LoVo (cell line): ENCODE results near the gene RHOBTB3.
"Not testable (repeated sequence)": the region's sequence is repeated elsewhere in the genome, so short reads cannot be mapped to it uniquely, and the experiment has no call there.

Source experiments
- DNase-seq: peaks from one replicate; pipeline ENCODE4 v3.0.0-alpha.2; 2016; ENCODE audit warnings: low spot score

Gene RHOBTB3

DNA sequence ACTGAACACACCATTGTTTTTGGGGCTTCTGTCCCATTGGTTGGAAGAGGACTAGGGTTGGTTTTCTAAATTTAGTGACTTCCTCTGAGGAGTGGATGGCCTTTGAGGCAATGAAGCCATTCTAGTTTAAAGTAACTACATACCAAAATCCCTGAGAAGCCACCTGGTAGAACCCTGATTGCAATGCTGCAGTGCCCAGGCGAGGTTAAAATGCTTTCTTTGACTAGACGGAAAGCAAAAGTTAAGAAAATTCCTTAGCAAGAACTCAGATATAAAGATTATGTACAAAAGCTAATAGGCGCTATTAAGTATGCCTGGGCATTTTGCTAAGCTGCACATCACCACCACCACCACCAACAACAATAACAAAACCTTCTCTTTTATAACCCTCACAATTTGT, 70.8 kb downstream of the RHOBTB3 start:
- DNase-seq = no peak

DNA sequence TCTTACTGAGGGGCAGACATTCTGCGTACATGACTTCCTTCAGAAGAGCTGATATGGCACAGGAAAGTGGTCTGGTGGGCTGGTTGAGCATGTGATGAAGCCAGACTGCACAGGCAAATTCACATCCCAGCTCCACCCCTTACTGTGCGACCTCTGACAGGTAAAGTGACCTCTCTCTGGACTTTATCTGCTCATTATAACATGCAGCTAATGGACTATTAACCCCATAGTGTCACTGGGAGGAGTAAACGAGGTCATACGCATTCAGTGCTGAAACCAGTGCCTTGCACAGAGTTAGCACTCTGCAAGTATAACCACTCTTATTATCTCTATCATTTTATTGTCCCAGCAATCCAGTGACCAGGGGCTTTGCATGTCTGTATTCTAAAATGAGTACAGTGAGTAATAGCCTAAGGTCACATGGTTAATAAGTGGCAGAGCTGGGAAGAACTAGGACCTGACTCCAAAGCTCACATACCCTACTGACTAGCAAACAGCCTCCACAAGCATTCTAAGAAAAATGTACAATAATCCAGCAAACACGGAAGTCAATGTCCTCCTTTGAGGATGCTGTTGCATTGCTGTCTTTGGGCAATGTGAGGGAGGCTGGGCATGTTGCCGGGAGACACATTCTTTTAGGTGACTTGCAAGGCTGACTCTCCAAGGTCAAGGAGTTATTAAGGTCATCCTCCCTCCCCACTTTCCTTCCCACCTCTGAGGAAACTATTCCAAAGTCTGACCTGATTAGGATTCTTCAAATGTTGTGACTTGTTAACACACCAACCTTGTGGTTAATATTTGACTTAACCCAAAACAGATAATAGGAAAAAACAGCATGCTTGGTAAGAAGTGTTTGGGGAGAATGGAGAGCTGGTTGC, 72.4 kb downstream of the RHOBTB3 start:
- no peak for DNase-seq

DNA sequence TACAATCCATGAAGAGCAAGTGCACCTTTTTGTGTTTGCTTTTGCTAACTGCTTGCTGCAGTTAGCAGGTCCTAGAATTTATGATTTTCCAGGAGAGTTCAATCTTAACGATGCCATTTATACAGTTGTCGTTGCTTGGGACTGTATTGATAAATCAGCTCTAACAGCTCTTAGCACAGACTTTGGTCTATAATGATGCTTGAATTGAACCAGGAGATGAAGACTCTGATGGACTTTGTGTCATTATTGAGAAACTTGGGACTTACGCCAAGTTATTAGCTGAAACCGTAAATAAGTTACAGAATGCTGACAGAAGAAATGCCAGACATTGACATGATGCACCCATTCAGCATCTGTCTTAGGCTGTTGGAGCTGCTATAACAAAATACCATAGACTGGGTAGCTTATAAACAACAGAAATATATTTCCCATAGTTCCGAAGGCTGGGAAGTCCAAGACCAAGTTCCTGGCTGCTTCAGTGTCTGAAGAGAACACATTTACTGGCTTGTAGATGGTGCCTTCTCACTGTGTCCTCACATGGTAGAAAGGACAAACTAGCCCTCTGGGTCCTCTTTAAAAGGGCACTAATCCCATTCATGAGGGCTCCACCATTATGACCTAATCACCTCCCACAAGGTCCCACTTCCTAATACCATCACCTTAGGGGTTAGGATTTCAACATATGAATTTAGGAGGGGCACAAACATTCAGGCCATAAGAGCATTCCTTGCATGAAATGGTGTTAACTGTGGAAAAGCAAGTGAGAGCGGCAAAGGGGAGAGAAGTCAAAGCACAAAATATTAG, 73.8 kb downstream of the RHOBTB3 start:
- no peak for DNase-seq

DNA sequence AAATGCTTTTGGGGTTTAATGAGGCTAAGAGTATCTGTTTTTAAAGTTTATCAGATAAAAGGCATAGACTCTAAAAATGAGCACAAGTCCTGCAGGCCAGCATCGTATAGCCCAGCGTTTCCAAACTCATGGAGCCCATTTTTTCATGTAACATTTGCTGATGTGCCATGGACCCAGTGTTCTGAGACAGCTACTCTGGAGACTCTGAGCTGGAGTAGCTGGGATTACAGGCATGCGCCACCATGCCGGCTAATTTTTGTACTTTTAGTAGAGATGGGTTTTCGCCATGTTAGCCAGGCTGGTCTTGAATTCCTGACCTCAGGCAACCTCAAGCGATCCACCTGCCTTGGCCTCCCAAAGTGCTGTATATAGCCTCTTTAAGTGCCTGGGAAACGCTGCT, 75.6 kb downstream of the RHOBTB3 start:
- no peak for DNase-seq

DNA sequence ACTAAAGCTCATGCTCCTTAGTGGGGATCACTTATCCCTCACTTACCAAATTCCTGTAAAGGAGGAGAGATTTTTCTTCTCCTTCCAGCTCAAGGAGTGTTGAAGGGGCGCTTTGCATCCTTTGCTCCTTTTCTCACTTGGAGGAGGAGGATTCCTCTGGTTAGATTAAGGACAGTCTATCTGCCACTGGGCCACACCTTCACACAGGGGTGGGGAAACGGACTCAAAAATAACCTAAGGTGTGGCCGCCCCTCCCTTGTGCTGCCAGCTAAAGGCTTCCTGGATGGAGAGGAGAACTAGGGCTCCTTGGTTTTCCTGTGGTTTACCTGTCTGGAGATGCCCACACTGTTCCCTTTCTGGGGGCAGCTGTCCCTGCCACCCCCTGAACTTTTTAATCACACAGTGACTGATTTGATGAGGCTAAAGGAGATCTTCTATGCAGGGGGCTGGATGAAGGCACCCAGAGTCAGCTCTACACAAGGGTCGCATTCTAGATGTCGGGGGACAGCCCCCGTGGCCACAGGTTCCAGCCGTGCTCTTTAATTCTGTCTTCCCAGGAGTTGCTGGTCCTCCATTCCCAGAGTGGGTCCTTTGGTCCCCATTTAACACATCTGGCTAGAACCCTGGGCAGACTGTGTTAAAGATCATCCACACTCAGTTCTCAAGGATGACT, 77.0 kb downstream of the RHOBTB3 start:
- DNase-seq = peak; percentile 2

DNA sequence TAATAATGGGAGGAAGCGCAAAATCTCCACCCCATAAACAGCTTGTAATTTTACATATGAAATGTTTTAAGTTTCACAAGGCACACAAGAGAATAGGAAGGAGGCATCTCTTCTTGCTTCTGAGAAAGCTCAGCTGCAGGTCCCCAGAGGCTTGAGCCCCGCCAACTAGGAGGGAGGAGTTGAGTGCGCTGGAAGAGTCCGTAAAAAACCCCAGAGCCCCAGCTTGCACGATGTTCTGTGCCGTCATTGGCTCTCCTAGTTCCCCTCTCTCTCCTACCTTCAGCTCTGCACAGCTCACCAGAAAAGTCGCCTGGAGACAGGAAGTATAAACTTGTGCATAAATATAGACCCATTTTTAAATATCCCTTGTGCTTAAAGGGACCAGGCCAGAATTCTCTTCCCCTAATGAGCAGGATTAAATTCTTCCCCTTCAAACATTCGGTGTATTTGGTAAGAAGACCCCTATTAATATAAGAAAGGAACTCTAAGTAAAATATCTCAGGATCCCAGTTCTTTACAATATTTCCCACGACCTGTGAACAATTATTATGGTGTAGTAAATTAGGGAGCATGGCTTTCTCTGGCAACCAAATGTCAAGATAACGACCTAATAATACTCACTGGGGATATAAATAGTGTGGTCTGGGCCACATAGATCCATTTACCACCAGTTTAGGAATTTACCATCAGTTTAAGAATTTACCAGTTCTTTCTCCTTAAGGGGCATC, 77.7 kb downstream of the RHOBTB3 start:
- DNase-seq = no peak

DNA sequence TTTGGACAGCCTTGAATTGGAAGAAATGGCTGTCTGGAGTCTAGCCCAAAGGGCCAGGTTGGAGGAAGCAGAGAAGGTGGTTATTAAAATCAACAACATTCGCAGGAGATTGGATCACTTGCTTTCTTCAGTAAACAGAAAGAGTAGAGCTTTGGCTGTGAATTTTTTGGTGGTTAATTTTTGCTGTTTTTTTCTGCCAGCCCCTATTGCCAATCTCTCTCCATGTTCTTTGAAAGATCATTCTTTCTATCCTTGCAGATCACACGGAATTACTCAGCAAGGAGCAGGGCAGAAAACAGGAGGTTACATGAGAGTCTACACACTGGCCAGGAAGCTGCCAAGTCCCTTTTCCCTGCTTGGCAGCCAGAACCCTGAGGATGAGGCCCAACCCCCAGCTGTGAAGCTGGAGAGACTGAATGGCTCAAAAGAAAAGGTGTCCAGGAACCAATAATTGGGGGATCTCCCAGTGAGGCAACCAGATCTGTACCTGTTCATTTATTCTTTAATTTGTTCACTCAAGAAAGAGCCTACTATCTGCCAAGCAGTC, 78.4 kb downstream of the RHOBTB3 start:
- DNase-seq = no peak

DNA sequence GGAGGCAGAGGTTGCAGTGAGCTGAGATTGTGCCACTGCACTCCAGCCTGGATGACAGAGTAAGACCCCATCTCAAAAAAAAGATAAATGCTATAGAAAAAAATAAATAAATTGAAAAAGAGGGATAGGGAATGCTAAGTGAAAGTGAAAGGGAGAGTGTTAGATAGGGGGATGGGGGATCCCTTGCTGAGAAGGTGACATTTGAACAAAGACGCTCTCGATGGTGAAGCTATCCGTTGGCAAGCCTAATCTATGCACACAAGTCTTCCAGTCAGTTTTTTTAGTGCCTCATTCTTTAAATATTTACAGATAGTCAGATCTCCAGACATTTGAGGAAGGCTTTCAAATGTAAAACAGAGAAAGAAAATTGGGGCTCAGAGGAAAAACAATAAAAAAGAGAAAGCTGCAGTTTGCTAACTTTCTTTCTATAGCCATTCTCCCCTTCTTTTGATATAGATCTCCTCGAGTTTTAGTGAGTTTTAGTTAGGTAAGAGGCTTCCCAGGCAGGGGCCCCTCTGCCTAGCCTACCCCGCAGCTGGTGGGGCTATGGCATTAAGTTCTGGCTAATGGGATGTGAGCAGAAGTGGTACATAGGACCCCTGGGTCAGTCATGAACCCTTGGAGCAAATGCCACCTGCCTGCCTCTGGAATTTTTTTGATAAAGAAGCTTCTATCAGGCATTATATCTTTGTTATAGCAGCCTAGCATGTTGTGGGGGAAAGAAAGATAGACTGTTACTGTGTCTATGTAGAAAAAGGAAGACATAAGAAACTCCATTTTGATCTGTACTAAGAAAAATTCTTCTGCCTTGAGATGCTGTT, 79.4 kb downstream of the RHOBTB3 start:
- no peak for DNase-seq

DNA sequence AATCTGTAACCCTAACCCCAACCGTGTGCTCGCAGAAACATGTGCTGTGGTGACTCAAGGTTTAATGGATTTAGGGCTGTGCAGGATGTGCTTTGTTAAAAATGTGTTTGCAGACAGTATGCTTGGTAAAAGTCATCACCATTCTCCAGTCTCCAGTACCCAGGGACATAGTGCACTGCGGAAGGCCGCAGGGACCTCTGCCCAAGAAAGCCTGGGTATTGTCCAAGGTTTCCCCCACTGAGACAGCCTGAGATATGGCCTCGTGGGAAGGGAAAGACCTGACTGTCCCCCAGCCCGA, 79.9 kb downstream of the RHOBTB3 start:
- not testable (repeated sequence) for DNase-seq

DNA sequence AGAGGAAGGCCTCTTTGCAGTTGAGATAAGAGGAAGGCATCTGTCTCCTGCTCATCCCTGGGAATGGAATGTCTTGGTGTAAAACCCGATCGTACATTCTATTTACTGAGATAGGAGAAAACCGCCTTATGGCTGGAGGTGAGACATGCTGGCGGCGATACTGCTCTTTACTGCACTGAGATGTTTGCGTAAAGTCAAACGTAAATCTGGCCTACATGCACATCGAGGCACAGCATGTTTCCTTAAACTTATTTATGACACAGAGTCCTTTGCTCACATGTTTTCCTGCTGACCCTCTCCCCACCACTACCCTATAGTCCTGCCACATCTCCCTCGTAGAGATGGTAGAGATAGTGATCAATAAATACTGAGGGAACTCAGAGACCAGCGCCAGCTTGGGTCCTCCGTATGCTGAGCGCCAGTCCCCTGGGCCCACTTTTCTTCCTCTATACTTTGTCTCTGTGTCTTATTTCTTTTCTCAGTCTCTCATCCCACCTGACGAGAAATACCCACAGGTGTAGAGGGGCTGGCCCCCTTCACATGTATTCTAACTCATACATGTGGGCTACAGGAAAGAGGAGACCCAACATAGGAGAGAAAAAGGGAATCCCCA, 80.4 kb downstream of the RHOBTB3 start:
- DNase-seq = not testable (repeated sequence)

DNA sequence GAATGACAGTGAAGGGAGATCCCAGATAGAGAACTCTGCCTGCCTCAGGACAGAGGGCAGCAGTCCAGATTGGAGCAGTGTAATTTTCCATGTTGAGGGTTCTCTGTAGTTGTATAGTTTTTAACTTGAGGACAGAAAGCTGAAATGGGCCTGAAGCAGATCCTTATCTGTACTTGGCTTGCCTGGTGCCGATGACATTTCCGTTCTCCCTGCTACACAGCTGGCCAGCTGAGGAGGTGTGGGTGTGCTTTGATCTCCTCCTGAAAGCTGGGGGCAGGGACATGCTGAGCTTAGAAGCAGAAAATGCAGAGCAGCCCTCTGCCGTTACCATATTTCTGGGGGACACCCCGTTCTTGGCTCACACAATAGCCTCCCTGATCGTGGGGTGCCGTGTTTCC, 80.9 kb downstream of the RHOBTB3 start:
- no peak for DNase-seq

DNA sequence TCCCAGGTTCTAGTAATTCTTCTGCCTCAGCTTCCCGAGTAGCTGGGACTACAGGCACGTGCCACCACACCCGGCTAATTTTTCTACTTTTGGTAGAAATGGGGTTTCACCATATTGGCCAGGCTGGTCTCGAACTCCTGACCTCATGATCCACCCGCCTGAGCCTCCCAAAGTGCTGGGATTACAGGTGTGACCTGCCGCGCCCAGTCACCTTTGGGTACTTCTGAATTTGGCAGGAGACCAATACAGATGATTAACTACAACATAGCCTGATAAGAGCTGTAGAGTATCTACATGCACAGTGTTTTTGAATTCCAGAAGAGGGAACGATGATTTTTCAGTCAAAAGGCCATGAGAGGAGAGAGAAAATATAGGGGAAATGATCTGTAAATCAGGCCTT, 81.9 kb downstream of the RHOBTB3 start:
- DNase-seq = peak; percentile 39

DNA sequence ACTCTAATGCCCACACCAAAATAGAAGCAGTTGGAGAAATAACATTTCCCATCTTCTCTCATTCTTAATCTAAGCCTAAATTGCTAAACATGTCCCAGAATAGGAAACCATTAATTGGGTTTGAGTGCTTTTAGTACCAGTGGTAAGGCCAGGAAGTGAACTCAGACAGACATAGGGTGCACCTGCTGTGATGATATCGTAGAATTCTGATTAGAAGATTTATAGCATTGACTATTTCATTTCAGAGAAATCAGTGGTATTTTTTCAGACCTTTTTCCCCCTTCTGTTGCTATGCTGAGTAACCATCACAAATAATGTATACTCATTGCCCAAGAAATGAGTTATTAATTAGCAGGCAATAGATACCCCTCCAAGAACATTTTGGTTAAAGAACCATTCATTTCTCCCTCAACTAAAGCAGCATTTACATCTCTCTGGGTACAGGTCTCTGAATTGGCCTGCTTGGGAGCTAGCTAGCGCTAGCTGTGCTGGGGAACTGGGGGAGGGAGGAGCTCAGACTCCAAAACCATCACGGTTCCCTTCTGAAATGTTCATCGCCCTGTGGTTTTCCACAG, 84.1 kb downstream of the RHOBTB3 start:
- DNase-seq = no peak

DNA sequence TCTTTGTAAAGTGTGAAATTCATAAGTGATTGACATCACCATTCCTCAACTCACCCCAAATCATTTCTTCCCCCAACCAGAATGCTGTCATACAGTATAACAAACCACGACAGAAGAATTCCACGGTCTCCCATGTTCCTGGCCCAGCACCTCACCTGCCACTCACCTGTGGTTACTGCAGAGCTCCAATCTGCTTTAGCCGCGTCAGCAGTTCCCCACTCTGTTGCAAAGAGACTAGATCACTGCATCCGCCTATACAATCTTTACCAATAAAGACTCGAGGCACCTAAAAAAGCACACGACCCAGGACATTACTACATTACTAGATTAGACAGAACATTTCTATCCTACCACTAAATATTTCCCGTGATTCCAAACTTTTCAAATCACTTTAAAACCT, 85.2 kb downstream of the RHOBTB3 start:
- no peak for DNase-seq

DNA sequence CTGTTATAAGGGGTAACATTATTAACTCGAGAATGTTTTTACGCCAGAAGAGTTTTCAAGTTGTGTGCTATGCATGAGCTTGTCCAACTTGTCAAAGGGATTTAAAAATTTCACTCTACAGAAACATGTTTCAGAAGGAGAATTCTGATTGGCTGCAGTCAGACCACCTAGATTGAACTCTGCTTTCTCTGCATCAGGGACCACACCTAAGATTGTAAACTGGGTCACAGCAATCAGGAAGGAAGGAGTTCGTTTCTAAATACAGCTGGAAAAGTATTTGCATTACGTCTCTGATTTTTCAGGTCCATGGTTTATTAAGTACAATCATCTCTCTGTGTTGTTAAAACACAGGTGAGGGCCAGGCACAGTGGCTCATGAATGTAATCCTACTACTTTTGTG, 85.6 kb downstream of the RHOBTB3 start:
- no peak for DNase-seq

DNA sequence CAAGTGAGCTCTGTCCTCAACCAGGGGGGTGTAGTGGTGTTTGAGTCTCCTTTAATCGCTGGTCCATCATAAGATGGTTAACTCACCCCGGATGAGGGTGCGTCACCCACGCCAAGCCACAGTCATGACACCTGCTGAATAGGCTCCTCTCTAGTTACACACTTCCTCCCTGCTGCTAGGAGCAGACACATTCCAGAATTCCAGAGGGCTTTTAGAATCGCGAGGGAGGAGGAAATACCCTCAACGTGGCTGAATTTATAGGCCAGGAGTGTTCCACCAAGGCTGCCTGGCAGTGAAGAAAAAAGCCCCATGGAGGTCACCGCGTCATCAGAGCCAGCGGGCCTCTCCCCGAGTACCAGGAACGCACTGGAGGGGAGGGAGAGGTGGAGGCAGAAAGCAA, 86.3 kb downstream of the RHOBTB3 start:
- peak; percentile 7 for DNase-seq

DNA sequence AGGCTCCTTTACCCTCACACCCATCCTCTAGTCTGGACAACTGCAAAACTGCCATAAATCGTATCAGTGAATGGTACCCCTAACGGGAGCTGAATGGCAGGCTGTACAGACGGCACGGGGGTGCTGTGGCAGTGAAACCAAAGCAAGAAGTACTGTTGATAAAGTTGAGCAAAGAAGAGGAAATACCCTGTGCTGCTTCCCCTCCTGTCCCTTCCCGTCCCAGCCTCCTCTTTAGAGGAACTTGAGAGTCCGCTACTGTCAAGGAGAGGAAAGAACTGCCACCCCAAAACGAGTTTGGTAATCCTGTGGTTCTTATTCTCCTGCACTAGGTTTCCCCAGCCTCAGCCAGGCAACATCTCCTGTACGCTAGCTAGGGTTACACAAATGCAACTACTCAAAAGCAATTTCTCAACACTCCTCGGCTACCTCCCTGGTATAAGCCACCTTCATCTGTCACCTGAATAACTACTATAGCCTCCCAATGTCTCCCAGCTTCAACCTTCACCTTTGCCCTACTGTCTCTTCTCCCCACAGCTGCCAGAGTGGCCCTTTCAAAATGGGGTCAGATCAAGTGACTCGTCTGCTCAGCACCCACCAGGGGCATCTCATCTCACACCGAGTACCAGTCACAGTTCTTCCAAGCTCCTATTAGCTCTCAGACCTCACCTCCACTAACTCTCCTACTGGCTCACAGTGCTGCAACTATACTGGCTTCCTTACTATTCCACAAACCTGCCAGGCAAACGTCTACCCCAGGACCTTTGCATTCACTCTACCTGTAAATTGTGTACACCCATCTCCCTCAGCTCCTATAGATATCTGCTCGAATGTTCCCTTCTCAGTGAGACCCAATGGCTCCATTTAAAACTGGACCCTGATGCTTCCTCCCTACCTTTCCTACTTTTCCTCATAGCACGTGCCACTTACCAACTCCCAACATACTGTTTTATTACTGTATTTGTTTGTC, 87.3 kb downstream of the RHOBTB3 start:
- no peak for DNase-seq

DNA sequence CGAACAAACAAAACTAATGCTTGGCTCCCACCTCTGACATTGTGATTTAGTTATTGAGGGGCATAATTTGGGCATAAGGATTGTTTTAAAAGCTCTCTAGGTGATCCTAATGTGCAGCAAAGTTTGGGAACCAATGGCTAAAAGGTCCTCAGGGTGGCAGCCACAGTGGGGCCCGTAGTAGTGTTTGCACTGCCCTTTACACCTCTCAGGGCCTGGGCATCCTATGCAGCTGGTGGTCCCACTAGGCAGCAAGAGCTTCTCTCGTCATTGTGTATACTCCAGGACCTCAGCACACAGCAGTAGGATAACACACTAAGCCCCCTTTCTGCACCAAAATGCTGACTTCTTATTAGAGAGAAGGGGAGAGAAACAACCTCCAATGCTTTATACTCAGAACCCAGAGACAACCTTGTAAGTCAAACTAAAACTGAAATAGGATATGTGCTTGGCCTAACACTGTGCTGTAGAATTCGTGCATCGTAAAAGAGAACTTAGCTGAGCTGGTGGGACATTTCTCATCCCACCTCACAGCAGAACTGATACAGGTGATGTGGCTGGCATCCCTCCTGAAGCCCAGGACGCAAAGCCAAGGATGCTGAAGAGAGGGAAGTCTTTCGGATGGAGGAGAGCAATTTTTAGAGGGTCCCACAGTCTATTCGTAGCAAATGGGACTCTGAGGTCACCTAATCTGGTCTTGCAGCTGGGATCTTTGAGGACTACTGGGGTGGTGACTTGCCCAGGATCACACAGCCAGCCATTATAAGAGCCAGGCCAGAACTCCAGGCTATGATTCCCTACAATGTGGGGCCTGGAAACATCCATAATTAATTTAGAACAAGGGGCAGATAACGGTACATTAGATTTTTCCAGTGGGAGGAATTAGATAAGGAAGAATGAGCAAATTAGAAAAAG, 90.2 kb downstream of the RHOBTB3 start:
- DNase-seq = no peak
